HepG2 (cell line): ENCODE results near the gene ZNF770. TPM values are rescaled to one million over a fixed set of nuclear protein-coding genes. Genes with fewer than 3 reads are reported as not detected.

Experiments
- HNF4A ChIP-seq: sonication (generic); formaldehyde crosslinking; IDR thresholded peaks from 2 replicates; pipeline ENCODE4 v1.4.0; 2020; ENCODE audit warnings: missing genetic modification reagents
- KIAA2018 ChIP-seq: sonication (generic); formaldehyde crosslinking; IDR thresholded peaks from 2 replicates; pipeline ENCODE4 v1.5.0; 2020; ENCODE audit warnings: mild to moderate bottlenecking, missing genetic modification reagents, borderline replicate concordance
- MAFG ChIP-seq: sonication (generic); formaldehyde crosslinking; IDR thresholded peaks from 2 replicates; pipeline ENCODE4 v1.5.1; 2020; ENCODE audit warnings: mild to moderate bottlenecking, missing genetic modification reagents
- NCOR1 ChIP-seq: fragments of 200-600 bp; sonication (generic); IDR thresholded peaks from 2 replicates; pipeline ENCODE4 v1.7.0; 2017; ENCODE audit warnings: antibody characterized with exemption, low read length, borderline replicate concordance
- NFRKB ChIP-seq: fragments of 450-650 bp; IDR thresholded peaks from 2 replicates; pipeline ENCODE4 v1.6.1; 2017
- NFYC ChIP-seq: IDR thresholded peaks from 2 replicates; pipeline ENCODE4 v1.6.1; 2016; ENCODE audit warnings: missing genetic modification reagents, missing compliant biosample characterization
- PAXIP1 ChIP-seq: sonication (generic); formaldehyde crosslinking; conservative IDR thresholded peaks from 2 replicates; pipeline ENCODE4 v1.4.0; 2020; ENCODE audit warnings: mild to moderate bottlenecking, missing genetic modification reagents, moderate library complexity
- THAP7 ChIP-seq: sonication (generic); formaldehyde crosslinking; IDR thresholded peaks from 2 replicates; pipeline ENCODE4 v1.8.1; 2023; ENCODE audit warnings: mild to moderate bottlenecking, missing genetic modification reagents
- TMF1 ChIP-seq: sonication (generic); formaldehyde crosslinking; IDR thresholded peaks from 2 replicates; pipeline ENCODE4 v1.8.1; 2022; ENCODE audit warnings: low read depth, missing genetic modification reagents
- ZBTB34 ChIP-seq: sonication (generic); formaldehyde crosslinking; IDR thresholded peaks from 2 replicates; pipeline ENCODE4 v1.8.0; 2022; ENCODE audit warnings: mild to moderate bottlenecking, missing genetic modification reagents
- ZBTB7B ChIP-seq: sonication (generic); formaldehyde crosslinking; IDR thresholded peaks from 2 replicates; pipeline ENCODE4 v1.4.0; 2020; ENCODE audit warnings: missing genetic modification reagents
- ZFP62 ChIP-seq: sonication (generic); formaldehyde crosslinking; IDR thresholded peaks from 2 replicates; pipeline ENCODE4 v1.4.0; 2020; ENCODE audit warnings: missing genetic modification reagents
- ZMYM2 ChIP-seq: sonication (generic); formaldehyde crosslinking; IDR thresholded peaks from 2 replicates; pipeline ENCODE4 v1.8.0; 2022; ENCODE audit warnings: mild to moderate bottlenecking, missing genetic modification reagents
- ZNF776 ChIP-seq: sonication (generic); formaldehyde crosslinking; IDR thresholded peaks from 2 replicates; pipeline ENCODE4 v1.4.0; 2020; ENCODE audit warnings: mild to moderate bottlenecking, missing genetic modification reagents
- ZNF780A ChIP-seq: sonication (generic); formaldehyde crosslinking; IDR thresholded peaks from 2 replicates; pipeline ENCODE4 v1.8.0; 2022; ENCODE audit warnings: mild to moderate bottlenecking, missing genetic modification reagents, moderate library complexity
- polyA plus RNA-seq, 8 experiments: library from polyadenylated mRNA; depleted of rRNA in 3 of 8; stranded (reverse) in 7 of 8; unstranded in 1 of 8; fragments of >200 nt; fragmentation: Illumina TruSeq in 4 of 8; extraction: Trizol in 4 of 8; gene quantifications; 2 replicates each; pipeline versions ENCODE4 v1.2.1 to v1.2.3, GENCODE V29; 2011 to 2016; ENCODE audit warnings: low read depth in 4 of 8, missing spikeins in 1 of 8, mixed read lengths in 1 of 8; ENCODE audit not compliant: insufficient read depth in 1 of 8
- total RNA-seq, 5 experiments: library from RNA; depleted of rRNA; stranded (reverse); fragments of >200 nt; fragmentation: Illumina TruSeq; extraction: Trizol; gene quantifications; 2 replicates each; pipeline ENCODE4 v1.2.3, GENCODE V29; 2016; ENCODE audit warnings: low read depth in 1 of 5
- TF ChIP-seq, protein P1 (sequence below): sonication (generic); formaldehyde crosslinking; IDR thresholded peaks from 2 replicates; pipeline ENCODE4 v1.5.0; 2020; ENCODE audit warnings: missing genetic modification reagents

ZNF770 gene
- total and polyA plus RNA-seq, 2 of the 13 experiments (the other 11 are each of a cell fraction or from before 2014, with no cell fraction given): 15.5 to 33.1 TPM

GRCh38 chr15:34987609-34988026, 469 bp downstream of the ZNF770 start (continued):
- TF ChIP-seq THAP7 (CRISPR knock-in tag) (no peak), TMF1 (no peak), NFYC (CRISPR knock-in tag) (no peak), HNF4A (CRISPR knock-in tag) (peak; percentile 74), ZBTB7B (CRISPR knock-in tag) (no peak), KIAA2018 (no peak), ZFP62 (CRISPR knock-in tag) (no peak), ZNF780A (no peak), NCOR1 (peak; percentile 64), ZNF776 (CRISPR knock-in tag) (no peak), PAXIP1 (CRISPR knock-in tag) (0 out of 2 replicates have a peak, but pooled peaks have one; percentile 7), MAFG (CRISPR knock-in tag) (no peak), ZMYM2 (CRISPR knock-in tag) (0 out of 2 replicates have a peak, but pooled peaks have one; percentile 18), NFRKB (no peak), ZBTB34 (no peak)
- TF ChIP-seq, protein P1, sequence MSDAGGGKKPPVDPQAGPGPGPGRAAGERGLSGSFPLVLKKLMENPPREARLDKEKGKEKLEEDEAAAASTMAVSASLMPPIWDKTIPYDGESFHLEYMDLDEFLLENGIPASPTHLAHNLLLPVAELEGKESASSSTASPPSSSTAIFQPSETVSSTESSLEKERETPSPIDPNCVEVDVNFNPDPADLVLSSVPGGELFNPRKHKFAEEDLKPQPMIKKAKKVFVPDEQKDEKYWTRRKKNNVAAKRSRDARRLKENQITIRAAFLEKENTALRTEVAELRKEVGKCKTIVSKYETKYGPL (CRISPR knock-in tag): no peak
